K562 (cell line): ENCODE measurements around the gene FASN.

Source experiments
- BCL6 ChIP-seq: fragments of 250-450 bp; sonication (Bioruptor Pico); IDR thresholded peaks from 2 replicates; pipeline ENCODE4 v1.4.0; 2020
- CEBPB ChIP-seq: fragments of 450-650 bp; IDR thresholded peaks from 2 replicates; pipeline ENCODE4 v1.6.1; 2016; ENCODE audit warnings: missing genetic modification characterization, missing compliant biosample characterization
- EZH2 ChIP-seq: IDR thresholded peaks from 2 replicates; pipeline ENCODE4 v1.6.1; 2012; ENCODE audit warnings: low read depth, mild to moderate bottlenecking, inconsistent platforms, low read length, borderline replicate concordance
- HMGN3 ChIP-seq: IDR thresholded peaks from 2 replicates; pipeline ENCODE4 v1.6.1; 2011; ENCODE audit warnings: borderline replicate concordance, low read depth, mild to moderate bottlenecking, mixed read lengths, low read length; ENCODE audit not compliant: insufficient read length; ENCODE audit errors: extremely low read depth
- JUNB ChIP-seq: fragments of 450-650 bp; formaldehyde crosslinking; conservative IDR thresholded peaks from 2 replicates; pipeline ENCODE4 v1.4.0; 2020; ENCODE audit warnings: mild to moderate bottlenecking
- MYC ChIP-seq, 2 experiments: fragments of 250-450 bp in 1 of 2; sonication (Bioruptor Pico) in 1 of 2; IDR thresholded peaks; 2 replicates each; pipeline versions ENCODE4 v1.5.1 to v1.6.1; 2012 to 2021; ENCODE audit warnings: low read depth in 2 of 2, borderline replicate concordance in 1 of 2, improper control_type of control experiment in 1 of 2, low read length in 1 of 2, mild to moderate bottlenecking in 1 of 2, moderate library complexity in 1 of 2
- RCOR1 ChIP-seq, 2 experiments: IDR thresholded peaks; 2 replicates each; pipeline ENCODE4 v1.6.1; 2012; ENCODE audit warnings: low read depth in 2 of 2, low read length in 2 of 2, borderline replicate concordance in 1 of 2, improper control_type of control experiment in 1 of 2
- XRCC4 ChIP-seq: IDR thresholded peaks from one replicate; pipeline ENCODE4 v1.6.1; 2011; ENCODE audit not compliant: insufficient read depth, insufficient read length; ENCODE audit errors: extremely low read depth
- ZNF165 ChIP-seq: fragments of 250-450 bp; sonication (Bioruptor Pico); IDR thresholded peaks from 2 replicates; pipeline ENCODE4 v1.4.0; 2020; ENCODE audit warnings: borderline replicate concordance
- ZNF384 ChIP-seq: IDR thresholded peaks from 2 replicates; pipeline ENCODE4 v1.6.1; 2012; ENCODE audit warnings: low read depth, low read length, improper control_type of control experiment
- ZNF75A ChIP-seq: fragments of 450-650 bp; formaldehyde crosslinking; IDR thresholded peaks from 2 replicates; pipeline ENCODE4 v1.4.0; 2020; ENCODE audit warnings: mild to moderate bottlenecking
- ZNF764 ChIP-seq: fragments of 250-450 bp; sonication (Bioruptor Pico); IDR thresholded peaks from 2 replicates; pipeline ENCODE4 v1.4.0; 2020; ENCODE audit warnings: low read depth, mild to moderate bottlenecking, moderate library complexity
- TF ChIP-seq, protein P1 (sequence below), 3 experiments: IDR thresholded peaks in 2 of 3; conservative IDR thresholded peaks in 1 of 3; 2 replicates each; pipeline ENCODE4 v1.5.1; 2011 to 2012; ENCODE audit warnings: low read length in 3 of 3, mild to moderate bottlenecking in 3 of 3, control low read depth in 2 of 3, improper control_type of control experiment in 1 of 3, inconsistent platforms in 1 of 3, low read depth in 1 of 3, mixed read lengths in 1 of 3, moderate library complexity in 1 of 3; ENCODE audit not compliant: insufficient read depth in 2 of 3
- TF ChIP-seq, protein P2 (sequence below), 2 experiments: IDR thresholded peaks in 1 of 2; conservative IDR thresholded peaks in 1 of 2; 2 replicates each; pipeline ENCODE4 v1.6.1; 2016; ENCODE audit warnings: low read depth in 2 of 2, mild to moderate bottlenecking in 1 of 2, missing compliant biosample characterization in 1 of 2, missing genetic modification characterization in 1 of 2, moderate library complexity in 1 of 2

DNA sequence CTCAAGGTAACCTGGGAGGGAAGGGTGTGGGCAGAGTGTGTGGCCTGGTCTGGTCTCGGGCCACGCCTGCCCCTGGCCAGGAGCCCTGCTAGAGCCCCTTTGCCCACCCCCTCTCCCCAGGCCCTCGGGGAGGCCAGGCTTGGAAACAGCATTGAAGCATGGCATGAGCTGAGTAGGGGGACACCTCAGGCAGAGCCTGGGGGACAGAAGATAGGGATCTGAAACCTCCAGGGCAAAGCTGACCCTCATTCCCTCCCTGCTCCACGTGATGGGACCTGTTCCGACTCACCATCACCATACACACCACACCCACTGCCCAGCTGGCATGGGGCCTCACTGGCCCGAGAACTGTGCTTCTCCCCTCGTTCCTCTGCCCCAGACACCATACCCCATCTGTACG is 48.9 kb downstream of the FASN start:
- no peak for TF ChIP-seq HMGN3
- no peak for TF ChIP-seq ZNF75A (CRISPR knock-in tag)
- no peak for TF ChIP-seq ZNF384
- TF ChIP-seq, protein P1, sequence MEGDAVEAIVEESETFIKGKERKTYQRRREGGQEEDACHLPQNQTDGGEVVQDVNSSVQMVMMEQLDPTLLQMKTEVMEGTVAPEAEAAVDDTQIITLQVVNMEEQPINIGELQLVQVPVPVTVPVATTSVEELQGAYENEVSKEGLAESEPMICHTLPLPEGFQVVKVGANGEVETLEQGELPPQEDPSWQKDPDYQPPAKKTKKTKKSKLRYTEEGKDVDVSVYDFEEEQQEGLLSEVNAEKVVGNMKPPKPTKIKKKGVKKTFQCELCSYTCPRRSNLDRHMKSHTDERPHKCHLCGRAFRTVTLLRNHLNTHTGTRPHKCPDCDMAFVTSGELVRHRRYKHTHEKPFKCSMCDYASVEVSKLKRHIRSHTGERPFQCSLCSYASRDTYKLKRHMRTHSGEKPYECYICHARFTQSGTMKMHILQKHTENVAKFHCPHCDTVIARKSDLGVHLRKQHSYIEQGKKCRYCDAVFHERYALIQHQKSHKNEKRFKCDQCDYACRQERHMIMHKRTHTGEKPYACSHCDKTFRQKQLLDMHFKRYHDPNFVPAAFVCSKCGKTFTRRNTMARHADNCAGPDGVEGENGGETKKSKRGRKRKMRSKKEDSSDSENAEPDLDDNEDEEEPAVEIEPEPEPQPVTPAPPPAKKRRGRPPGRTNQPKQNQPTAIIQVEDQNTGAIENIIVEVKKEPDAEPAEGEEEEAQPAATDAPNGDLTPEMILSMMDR (IDR thresholded peaks at IDR 0.05 in 2 of 3, conservative IDR thresholded peaks at IDR 0.05 in 1 of 3; ENCODE audit: insufficient read depth in 2 of 3, low read depth in 1 of 3, low read length in 3 of 3): no peak
- TF ChIP-seq BCL6 (CRISPR knock-in tag): no peak
- TF ChIP-seq JUNB (CRISPR knock-in tag): no peak
- TF ChIP-seq CEBPB (tag): no peak
- no peak for TF ChIP-seq XRCC4
- no peak for TF ChIP-seq ZNF764 (CRISPR knock-in tag)
- no peak for TF ChIP-seq ZNF165 (CRISPR knock-in tag)
- TF ChIP-seq, protein P2, sequence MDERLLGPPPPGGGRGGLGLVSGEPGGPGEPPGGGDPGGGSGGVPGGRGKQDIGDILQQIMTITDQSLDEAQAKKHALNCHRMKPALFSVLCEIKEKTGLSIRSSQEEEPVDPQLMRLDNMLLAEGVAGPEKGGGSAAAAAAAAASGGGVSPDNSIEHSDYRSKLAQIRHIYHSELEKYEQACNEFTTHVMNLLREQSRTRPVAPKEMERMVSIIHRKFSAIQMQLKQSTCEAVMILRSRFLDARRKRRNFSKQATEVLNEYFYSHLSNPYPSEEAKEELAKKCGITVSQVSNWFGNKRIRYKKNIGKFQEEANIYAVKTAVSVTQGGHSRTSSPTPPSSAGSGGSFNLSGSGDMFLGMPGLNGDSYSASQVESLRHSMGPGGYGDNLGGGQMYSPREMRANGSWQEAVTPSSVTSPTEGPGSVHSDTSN (CRISPR knock-in tag; IDR thresholded peaks at IDR 0.05; ENCODE audit: low read depth): no peak
- TF ChIP-seq, protein P2 (tag; conservative IDR thresholded peaks at IDR 0.05; ENCODE audit: low read depth): no peak
- no peak for TF ChIP-seq RCOR1 (IDR thresholded peaks at IDR 0.05; ENCODE audit: borderline replicate concordance in 1 of 2, low read depth in 2 of 2, low read length in 2 of 2)
- no peak for TF ChIP-seq EZH2
- TF ChIP-seq MYC (IDR thresholded peaks at IDR 0.05; ENCODE audit: low read depth, low read length): no peak
- TF ChIP-seq MYC (CRISPR knock-in tag; IDR thresholded peaks at IDR 0.05; ENCODE audit: borderline replicate concordance, low read depth): no peak
